Jurkat, Clone E6-1 (cell line): ENCODE data around the gene EYS.

Experiments
- DNase-seq: peaks from one replicate; pipeline ENCODE4 v3.0.0-alpha.2; 2011; ENCODE audit warnings: low read depth, low spot score
- H3K4me3 ChIP-seq: 2 replicates; pipeline ENCODE4 v1.5.1; 2011; ENCODE audit warnings: mild to moderate bottlenecking, low read length, control low read depth, moderate library complexity

Gene EYS

GRCh38 chr6:65285275-65285674, 421.8 kb downstream of the EYS start:
- no peak overlapping the region for H3K4me3 ChIP-seq
- DNase-seq = no peak

GRCh38 chr6:65280060-65280459, 427.0 kb downstream of the EYS start:
- DNase-seq = no peak

GRCh38 chr6:65262241-65262640, 444.8 kb downstream of the EYS start:
- no peak overlapping the region for H3K4me3 ChIP-seq
- no peak for DNase-seq

More at GRCh38 chr6:65280060-65280459, 427.0 kb downstream of the EYS start:
- no peak overlapping the region for H3K4me3 ChIP-seq

- no peak overlapping the region for H3K4me3 ChIP-seq
Measured at GRCh38 chr6:65259982-65260381, 447.0 kb downstream of the EYS start.

GRCh38 chr6:65259059-65259458, 448.0 kb downstream of the EYS start:
- no peak for DNase-seq
- no peak overlapping the region for H3K4me3 ChIP-seq

More at GRCh38 chr6:65259982-65260381, 447.0 kb downstream of the EYS start:
- no peak for DNase-seq

- H3K4me3 ChIP-seq = no peak overlapping the region
- DNase-seq = no peak
Measured at GRCh38 chr6:65253041-65253440, 454.0 kb downstream of the EYS start.

- no peak for DNase-seq
- no peak overlapping the region for H3K4me3 ChIP-seq
Measured at GRCh38 chr6:65248101-65248610, 458.9 kb downstream of the EYS start.

- no peak for DNase-seq
- no peak overlapping the region for H3K4me3 ChIP-seq
Measured at GRCh38 chr6:65231616-65232015, 475.4 kb downstream of the EYS start.

- no peak for DNase-seq
- H3K4me3 ChIP-seq = no peak overlapping the region
Measured at GRCh38 chr6:65229825-65230224, 477.2 kb downstream of the EYS start.

GRCh38 chr6:65221153-65221552, 485.9 kb downstream of the EYS start:
- no peak overlapping the region for H3K4me3 ChIP-seq
- no peak for DNase-seq

GRCh38 chr6:65202738-65203137, 504.3 kb downstream of the EYS start:
- H3K4me3 ChIP-seq = no peak overlapping the region
- DNase-seq = no peak

GRCh38 chr6:65199683-65200082, 507.3 kb downstream of the EYS start:
- DNase-seq = no peak
- H3K4me3 ChIP-seq = no peak overlapping the region

GRCh38 chr6:65199121-65199520, 507.9 kb downstream of the EYS start:
- H3K4me3 ChIP-seq = no peak overlapping the region
- no peak for DNase-seq

- DNase-seq = no peak
- no peak overlapping the region for H3K4me3 ChIP-seq
Measured at GRCh38 chr6:65191471-65191870, 515.6 kb downstream of the EYS start.

- DNase-seq = no peak
- no peak overlapping the region for H3K4me3 ChIP-seq
Measured at GRCh38 chr6:65189236-65189881, 517.7 kb downstream of the EYS start.

GRCh38 chr6:65186826-65187225, 520.2 kb downstream of the EYS start:
- H3K4me3 ChIP-seq = no peak overlapping the region
- DNase-seq = no peak

GRCh38 chr6:65182681-65183080, 524.3 kb downstream of the EYS start:
- no peak overlapping the region for H3K4me3 ChIP-seq
- no peak for DNase-seq

- H3K4me3 ChIP-seq = no peak overlapping the region
- DNase-seq = no peak
Measured at GRCh38 chr6:65170273-65170672, 536.8 kb downstream of the EYS start.

- H3K4me3 ChIP-seq = no peak overlapping the region
- DNase-seq = no peak
Measured at GRCh38 chr6:65161661-65162060, 545.4 kb downstream of the EYS start.

- no peak overlapping the region for H3K4me3 ChIP-seq
- DNase-seq = no peak
Measured at GRCh38 chr6:65157025-65157424, 550.0 kb downstream of the EYS start.

GRCh38 chr6:65155083-65155482, 551.9 kb downstream of the EYS start:
- H3K4me3 ChIP-seq = no peak overlapping the region

More at GRCh38 chr6:65155083-65155482, 551.9 kb downstream of the EYS start:
- no peak for DNase-seq
